ENCODE measurements around the gene HOXA7.

The HOXA7 gene

DNA sequence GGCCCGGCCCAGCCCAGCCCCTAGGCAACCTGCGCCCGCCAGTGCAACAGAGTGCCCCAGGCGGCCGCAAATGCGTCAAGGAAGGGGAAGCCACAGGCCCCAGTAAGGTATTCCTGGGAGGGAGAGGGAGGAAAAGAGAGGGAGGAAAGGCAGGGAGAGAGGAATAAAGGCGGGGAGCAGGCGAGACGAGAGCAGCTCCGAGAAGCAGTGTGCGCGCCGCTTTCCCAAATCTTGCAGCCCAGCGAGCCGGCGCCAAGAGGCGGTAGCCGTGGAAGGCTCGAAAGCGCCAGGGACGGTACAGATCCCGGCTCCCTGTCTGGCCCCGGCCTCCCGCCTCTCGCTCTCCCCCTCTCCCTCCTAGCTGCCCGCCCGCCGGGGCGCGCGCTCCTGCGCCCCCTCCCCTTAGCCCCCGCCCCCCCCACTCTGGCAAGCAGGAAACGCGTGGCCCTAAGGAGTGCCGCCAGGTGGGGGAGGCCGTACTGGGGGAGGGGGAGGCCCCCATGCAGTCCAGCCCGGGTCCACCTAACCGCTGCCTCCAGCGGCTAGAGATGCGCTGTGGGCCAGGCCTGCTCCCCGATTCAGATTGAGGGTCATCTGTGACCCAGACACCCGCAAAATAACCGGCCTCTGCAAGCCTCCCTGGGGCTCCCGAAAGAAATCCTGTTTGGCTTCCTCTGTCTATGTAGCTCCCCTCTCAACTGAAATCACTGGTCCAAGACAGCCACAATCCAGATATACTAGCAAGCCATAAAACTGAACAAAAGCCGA lies 13.4 kb upstream of the HOXA7 start:
- DNase-seq, result peak; percentile 14

DNA sequence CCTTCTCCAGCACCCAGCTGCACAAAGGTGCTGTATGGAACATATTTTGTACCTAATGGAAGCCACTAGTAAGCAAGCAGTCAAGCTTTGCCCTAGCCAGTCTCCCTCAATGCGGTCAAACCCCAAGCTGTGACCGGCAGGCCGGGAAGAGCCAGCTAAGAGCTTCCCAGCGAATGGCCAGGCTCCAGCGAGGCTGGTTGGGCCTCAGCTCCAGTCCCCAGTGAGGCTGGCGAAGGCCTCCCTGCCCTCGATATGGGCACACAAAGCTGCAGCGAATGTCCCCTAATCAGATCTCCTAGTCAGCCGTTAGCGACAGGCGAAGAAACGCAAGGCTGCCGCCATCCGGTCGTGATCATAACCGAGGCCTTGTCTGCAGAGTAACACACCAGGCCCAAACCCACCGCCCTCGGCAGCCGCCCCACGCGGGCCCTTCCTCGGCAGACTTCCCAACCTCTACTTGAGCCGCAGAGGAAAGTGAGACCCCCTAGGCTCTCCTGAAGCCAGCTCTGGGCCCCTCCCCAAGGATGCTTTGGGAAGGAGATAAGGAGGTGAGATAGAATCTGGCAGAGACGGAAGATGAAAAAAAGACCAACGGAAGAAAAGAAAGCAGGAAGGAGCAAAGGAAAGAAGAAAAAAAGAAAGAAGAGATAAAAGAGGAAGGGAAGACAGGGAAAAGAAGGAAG lies 11.9 kb upstream of the HOXA7 start:
- DNase-seq, result no peak

GRCh38 chr7:27167916-27168264 lies 11.4 kb upstream of the HOXA7 start:
- DNase-seq, result no peak

GRCh38 chr7:27166531-27167505 lies 10.3 kb upstream of the HOXA7 start:
- DNase-seq, result no peak

DNA sequence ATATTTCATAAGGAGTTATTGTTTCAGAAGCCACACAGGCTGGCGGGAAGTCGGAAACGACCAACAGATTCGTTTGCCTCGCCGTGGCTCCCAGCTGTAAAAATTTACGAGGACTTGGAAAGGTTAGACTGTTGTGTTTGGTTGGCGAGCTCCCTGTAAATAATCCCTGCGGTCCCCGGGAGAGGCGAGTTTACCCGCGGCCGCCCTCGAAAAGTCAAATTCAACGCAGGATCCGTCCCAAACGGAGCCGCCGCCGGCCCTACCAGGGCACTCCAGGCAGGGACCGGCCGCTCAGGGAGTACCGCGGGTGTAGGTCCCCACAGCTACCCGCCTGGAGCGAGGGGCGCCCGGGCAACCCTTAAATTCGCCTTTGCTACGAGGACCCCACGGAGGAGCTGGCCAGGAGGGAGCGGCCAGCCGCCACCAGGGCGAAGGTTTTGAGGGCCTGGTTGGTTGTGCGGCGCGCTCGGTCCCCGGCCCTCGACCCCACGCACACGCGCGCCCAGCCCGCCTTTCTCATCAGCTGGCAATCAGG lies 9.6 kb upstream of the HOXA7 start:
- DNase-seq, result no peak

DNA sequence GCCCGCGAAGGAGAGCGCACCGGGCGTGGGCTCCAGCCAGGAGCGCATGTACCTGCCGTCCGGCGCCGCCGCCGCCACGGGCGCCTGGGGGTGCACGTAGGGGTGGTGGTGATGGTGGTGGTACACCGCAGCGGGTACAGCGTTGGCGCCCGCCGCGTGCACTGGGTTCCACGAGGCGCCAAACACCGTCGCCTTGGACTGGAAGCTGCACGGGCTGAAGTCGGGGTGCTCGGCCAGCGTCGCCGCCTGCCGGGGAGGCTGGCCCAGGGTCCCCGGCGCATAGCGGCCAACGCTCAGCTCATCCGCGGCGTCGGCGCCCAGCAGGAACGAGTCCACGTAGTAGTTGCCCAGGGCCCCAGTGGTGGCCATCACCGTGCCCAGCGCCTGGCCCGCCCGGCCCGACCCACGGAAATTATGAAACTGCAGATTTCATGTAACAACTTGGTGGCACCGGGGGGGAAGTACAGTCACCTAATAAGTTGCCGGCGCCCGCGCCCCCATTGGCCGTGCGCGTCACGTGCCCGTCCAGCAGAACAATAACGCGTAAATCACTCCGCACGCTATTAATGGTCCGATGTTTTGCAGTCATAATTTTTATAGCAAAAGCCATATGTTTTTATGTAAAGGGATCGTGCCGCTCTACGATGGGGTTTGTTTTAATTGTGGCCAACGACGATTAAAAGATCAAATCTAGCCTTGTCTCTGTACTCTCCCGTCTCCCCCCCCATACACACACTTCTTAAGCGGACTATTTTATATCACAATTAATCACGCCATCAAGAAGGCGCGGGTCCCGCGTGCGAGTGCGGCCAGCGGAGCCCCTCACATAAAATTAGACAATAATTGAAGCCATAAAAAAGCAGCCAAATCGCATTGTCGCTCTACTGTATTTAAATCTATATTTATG lies 8.9 kb upstream of the HOXA7 start, which contains the start of gene HOXA9:
HOXA9 (minus strand) TSS at position 449 of the 907 bp plus-strand sequence; CDS start at position 369, 80 bp downstream.
- DNase-seq, result peak; percentile 15

DNA sequence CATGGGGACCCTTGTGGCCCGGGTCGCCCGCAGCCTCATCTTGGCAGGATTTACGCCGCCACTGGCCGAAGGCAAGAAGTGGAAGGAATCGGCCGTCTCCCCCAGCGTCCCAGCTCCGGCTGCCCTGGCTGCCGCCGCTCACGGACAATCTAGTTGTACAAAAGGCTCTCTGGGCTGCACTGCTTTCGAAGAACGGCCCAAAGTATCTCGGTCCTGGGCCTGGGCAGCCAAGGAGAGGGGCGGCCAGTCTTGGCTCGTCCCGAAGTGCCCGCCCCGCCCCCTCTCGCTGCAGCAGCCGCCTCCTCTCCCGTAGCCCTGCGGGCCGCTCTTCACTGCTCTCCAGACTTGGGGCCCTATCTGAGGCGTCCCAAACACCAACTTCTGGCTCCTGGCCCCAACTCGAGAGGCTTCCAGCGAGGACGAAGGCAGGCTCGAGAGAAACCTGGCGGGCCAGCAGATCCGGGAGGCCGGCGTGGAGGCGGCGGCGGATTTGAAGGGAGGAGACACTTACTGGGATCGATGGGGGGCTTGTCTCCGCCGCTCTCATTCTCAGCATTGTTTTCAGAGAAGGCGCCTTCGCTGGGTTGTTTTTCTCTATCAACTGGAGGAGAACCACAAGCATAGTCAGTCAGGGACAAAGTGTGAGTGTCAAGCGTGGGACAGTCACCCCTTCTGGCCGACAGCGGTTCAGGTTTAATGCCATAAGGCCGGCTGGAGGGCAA lies 8.1 kb upstream of the HOXA7 start:
- DNase-seq, result no peak

DNA sequence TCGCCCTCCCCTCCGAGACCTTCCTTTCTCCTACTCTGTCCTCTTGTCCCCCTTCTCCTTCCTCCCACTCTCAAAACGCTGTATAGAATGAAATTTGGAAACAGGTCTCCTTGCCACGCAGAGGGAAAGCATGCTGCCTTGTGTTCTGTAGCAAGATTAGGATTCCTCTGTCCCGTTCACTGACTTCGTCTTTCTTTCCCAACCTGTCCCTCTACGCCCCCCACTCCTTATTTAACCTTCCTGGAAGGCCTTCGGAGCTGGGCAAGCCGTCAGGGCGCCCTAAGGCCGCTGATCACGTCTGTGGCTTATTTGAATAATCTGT lies 7.5 kb upstream of the HOXA7 start:
- no peak for DNase-seq

DNA sequence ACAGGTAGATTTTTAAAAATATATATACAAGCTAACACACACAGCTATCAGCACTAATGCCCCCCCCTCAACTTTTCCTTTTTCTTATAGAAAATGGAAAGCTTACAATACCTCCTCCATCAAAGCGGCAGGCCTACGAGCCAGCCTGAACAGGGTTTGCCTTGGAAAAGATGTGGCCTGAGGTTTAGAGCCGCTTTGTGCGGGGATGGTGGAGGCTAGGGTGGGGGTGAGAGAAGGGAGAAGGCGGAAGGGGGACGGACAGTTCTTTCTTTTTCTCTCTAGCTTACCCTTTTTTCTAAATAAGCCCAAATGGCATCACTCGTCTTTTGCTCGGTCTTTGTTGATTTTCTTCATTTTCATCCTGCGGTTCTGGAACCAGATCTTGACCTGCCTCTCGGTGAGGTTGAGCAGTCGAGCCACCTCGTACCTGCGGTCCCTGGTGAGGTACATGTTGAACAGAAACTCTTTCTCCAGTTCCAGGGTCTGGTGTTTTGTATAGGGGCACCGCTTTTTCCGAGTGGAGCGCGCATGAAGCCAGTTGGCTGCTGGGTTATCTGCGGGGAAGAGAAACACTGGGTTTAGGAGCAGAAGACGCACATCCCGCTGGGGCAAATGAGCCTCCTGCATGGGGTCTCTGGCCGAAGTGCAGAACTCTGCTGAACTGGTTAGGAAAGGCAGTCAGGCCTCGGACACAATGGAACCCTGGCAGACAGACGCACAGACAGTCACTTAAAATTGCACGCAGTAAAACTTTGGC lies 7.0 kb upstream of the HOXA7 start:
- DNase-seq, result peak; percentile 2

DNA sequence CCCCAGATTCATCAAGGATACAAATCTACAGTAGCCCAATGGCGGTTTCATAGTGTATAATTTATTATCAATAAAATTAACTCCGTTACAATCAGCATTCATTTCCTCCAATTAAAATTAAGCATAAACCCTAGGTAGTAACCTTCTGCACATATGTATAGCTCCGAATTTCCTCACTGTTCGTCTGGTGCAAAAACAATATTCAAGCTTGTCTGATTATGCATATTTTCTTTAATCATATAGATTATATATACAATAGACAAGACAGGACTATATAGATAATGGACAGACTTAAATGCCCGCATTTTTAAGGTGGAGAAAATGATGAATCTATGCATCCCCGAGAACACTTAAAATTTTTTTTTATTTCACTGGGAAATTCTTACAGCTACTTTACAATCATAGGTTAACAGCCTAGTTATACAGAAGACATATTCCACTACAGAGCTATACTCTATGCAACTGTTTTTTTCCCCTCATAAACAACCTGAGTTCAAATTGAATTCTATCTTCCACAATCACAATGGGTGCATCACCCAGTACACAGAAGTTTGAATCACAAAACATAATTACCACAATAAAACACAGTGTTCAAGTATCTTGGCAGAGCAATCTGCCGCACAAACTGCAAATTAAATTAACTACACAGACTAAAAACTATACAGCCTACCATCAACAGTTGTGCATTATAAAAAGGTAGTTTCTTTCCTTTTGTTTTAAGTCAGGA lies 6.2 kb upstream of the HOXA7 start:
- no peak for DNase-seq

DNA sequence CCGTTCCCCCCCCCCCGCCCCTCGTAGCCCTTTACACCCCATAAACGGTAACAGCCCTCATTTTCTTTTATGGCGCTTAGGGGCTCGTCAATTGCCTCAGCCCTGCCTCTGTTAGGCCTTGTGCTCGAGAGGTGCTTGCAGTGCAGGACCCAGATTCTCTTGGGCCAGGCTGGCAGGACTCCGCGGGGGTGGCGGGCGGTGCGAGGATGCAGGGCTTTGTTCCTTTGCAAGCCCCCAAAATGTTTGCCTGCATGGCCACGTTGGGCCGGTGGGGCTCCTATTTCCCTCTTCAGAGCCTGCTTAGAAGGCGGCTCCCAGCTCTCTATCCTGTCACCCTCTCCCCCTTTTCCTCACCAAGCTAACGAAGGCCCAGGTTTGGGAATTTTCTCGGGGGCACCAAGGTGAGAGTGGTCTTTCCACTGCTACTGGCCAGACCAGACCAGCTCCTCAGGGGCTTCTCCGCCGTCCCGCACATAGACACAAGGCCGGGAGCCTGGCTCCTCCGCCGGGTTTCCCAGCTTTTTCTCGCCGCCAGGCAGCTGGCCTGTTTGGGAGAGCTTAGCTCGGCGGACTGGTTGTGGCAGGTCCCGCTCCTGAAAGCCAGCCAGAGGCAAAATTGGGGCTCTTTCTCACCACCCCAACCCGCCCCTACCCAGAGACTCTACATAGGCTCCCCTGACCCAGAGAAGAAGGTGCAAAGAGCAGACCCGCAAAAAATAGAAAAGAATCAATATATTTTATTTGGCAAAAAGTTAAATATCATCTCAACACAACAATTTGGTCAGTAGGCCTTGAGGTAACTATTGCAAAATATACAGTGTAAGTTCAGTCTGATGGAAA lies 5.5 kb upstream of the HOXA7 start:
- peak; percentile 15 for DNase-seq

DNA sequence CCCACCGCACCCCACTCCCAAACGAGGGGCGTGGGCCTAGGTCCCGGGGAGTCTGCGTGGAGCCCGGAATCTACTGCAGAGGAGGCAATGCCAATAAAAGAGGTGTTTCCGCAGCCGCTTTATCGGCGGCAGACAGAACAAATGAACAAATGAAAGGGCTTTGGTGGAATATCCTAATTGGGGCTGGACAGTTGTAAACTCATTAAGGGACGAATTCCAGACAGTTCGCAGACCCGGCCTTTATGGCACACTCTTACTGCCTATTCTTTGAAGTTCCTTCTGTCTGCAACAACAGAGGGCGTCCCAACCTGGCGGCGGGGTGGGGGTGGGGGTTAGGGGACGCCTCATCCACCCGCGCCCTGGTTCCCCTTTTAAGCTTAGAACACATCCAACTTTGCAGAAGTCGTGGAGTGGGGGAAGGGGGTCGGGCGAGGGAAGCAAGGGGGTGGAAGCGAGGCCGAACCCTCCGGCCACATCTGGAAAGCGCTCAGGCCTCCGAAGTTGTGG lies 4.8 kb upstream of the HOXA7 start:
- peak; percentile 15 for DNase-seq

- DNase-seq, result peak; percentile 89
These were observed 4.2 kb upstream of the HOXA7 start for GRCh38 chr7:27160546-27161213.

DNA sequence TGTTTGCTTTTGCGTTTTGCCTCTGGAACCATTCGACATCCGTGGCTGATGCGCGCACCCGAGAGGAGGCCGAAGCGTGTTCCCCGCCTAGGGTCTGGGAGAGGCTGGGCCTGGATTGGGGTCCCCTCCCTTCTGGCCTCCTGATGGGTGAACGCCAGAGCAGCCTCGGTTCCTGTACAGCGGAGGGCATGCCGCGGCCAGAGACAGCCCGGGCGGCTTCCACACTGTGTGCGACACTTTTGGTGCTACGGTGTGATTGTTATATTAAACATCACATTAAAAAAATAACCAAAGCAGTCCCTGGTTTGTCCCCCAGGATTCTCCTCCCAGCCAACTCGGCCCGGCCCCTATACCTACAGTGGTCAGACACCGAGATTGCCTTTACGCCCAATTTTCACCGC lies 3.7 kb upstream of the HOXA7 start:
- DNase-seq, result peak; percentile 27

GRCh38 chr7:27159266-27160144 lies 3.0 kb upstream of the HOXA7 start:
- peak; percentile 11 for DNase-seq

- no peak for DNase-seq
These were observed 2.2 kb upstream of the HOXA7 start for GRCh38 chr7:27158436-27159265.

Data from activated CD8-positive, alpha-beta memory T cell treated with anti-CD3 and anti-CD28 coated beads, Interleukin-2, amount 50 U/mL, for 4 hours (primary cell).